Keratinocyte (primary cell): ENCODE measurements around the gene SNX8. TPM values are rescaled to one million over a fixed set of nuclear protein-coding genes. Genes with fewer than 3 reads are reported as not detected.

ENCODE experiments used
- DNase-seq: peaks from one replicate; pipeline ENCODE4 v3.0.0-alpha.2; 2011; ENCODE audit warnings: low read depth, missing footprints, low spot score
- FAIRE-seq: peaks from 2 replicates; lab custom pipeline; 2011; peaks lifted over from hg19 to GRCh38; lab: Jason Lieb, UNC
- H2AFZ ChIP-seq: 2 replicates; pipeline ENCODE4 v1.6.0; 2012; ENCODE audit warnings: low read length, control low read depth, inconsistent platforms; ENCODE audit not compliant: control insufficient read depth
- H3K27ac ChIP-seq: 2 replicates; pipeline ENCODE4 v1.5.1; 2011; ENCODE audit warnings: low read length; ENCODE audit not compliant: control insufficient read depth, insufficient read depth
- H3K27me3 ChIP-seq: 3 replicates; pipeline ENCODE4 v1.6.0; 2011; ENCODE audit warnings: low read length; ENCODE audit not compliant: control insufficient read depth, insufficient read depth; ENCODE audit errors: extremely low read depth
- H3K36me3 ChIP-seq, 2 experiments: 2 replicates in 1 of 2; 3 replicates in 1 of 2; pipeline ENCODE4 v1.5.1; 2011; ENCODE audit warnings: low read length in 2 of 2, mild to moderate bottlenecking in 1 of 2; ENCODE audit not compliant: control insufficient read depth in 2 of 2, insufficient read depth in 2 of 2; ENCODE audit errors: extremely low read depth in 1 of 2
- H3K4me1 ChIP-seq: 3 replicates; pipeline ENCODE4 v1.5.1; 2011; ENCODE audit warnings: low read length; ENCODE audit not compliant: control insufficient read depth, insufficient read depth; ENCODE audit errors: extremely low read depth
- H3K4me2 ChIP-seq: 3 replicates; pipeline ENCODE4 v1.6.0; 2011; ENCODE audit warnings: low read depth, low read length; ENCODE audit not compliant: control insufficient read depth, insufficient read depth; ENCODE audit errors: extremely low read depth
- H3K4me3 ChIP-seq, 3 experiments: fragments of 200-600 bp in 1 of 3; sonication (generic) in 1 of 3; 2 replicates in 2 of 3; 3 replicates in 1 of 3; pipeline ENCODE4 v1.5.1; 2011 to 2016; ENCODE audit warnings: low read length in 3 of 3, mild to moderate bottlenecking in 3 of 3, control low read depth in 2 of 3, inconsistent platforms in 1 of 3, low read depth in 1 of 3, mixed read lengths in 1 of 3, mixed run types in 1 of 3, moderate library complexity in 1 of 3; ENCODE audit not compliant: control insufficient read depth in 2 of 3, insufficient read depth in 2 of 3; ENCODE audit errors: extremely low read depth in 1 of 3
- H3K79me2 ChIP-seq: 2 replicates; pipeline ENCODE4 v1.6.0; 2012; ENCODE audit warnings: low read length; ENCODE audit not compliant: control insufficient read depth, insufficient read depth
- H3K9ac ChIP-seq: 3 replicates; pipeline ENCODE4 v1.6.0; 2011; ENCODE audit warnings: low read length; ENCODE audit not compliant: control insufficient read depth, insufficient read depth; ENCODE audit errors: extremely low read depth
- H3K9me1 ChIP-seq: 3 replicates; pipeline ENCODE4 v1.6.0; 2011; ENCODE audit warnings: low read length; ENCODE audit not compliant: control insufficient read depth, insufficient read depth; ENCODE audit errors: extremely low read depth
- H3K9me3 ChIP-seq: 2 replicates; pipeline ENCODE4 v1.5.1; 2012; ENCODE audit warnings: low read depth, low read length; ENCODE audit not compliant: control insufficient read depth
- H4K20me1 ChIP-seq: 3 replicates; pipeline ENCODE4 v1.6.0; 2011; ENCODE audit warnings: low read length; ENCODE audit not compliant: control insufficient read depth, insufficient read depth; ENCODE audit errors: extremely low read depth
- EZH2 ChIP-seq: IDR thresholded peaks from one replicate; pipeline ENCODE4 v1.6.1; 2012; ENCODE audit warnings: inconsistent platforms, mild to moderate bottlenecking, low read length, moderate library complexity
- dilution Hi-C: fragments of 300-500 bp; cut with MboI; formaldehyde crosslinking; loops from one replicate; pipeline ENCODE4 v1.7.0; 2020; ENCODE audit warnings: low sequenced_read_pairs; ENCODE audit not compliant: extremely low pct_ligation_motif_present
- polyA plus RNA-seq, 5 experiments: library from polyadenylated mRNA; depleted of rRNA in 3 of 5; stranded (reverse) in 3 of 5; stranded (forward) in 1 of 5; unstranded in 1 of 5; fragments of >200 nt; gene quantifications; 1 replicate in 1 of 5; 2 replicates in 3 of 5; 3 replicates in 1 of 5; pipeline versions ENCODE4 v1.2.1 to v1.2.3, GENCODE V29; 2011 to 2012; ENCODE audit warnings: missing spikeins in 2 of 5, low read depth in 1 of 5, low replicate concordance in 1 of 5
- TF ChIP-seq, protein P1 (sequence below), 3 experiments: IDR thresholded peaks in 1 of 3; conservative IDR thresholded peaks in 1 of 3; optimal IDR thresholded peaks in 1 of 3; 2 replicates in 2 of 3; 3 replicates in 1 of 3; pipeline versions ENCODE3 to v1.5.1; 2011; ENCODE audit warnings: low read length in 3 of 3, mild to moderate bottlenecking in 3 of 3, moderate library complexity in 2 of 3, control low read depth in 1 of 3, inconsistent platforms in 1 of 3; ENCODE audit not compliant: insufficient read depth in 2 of 3; ENCODE audit errors: extremely low read depth in 1 of 3

SNX8 gene
- polyA plus RNA-seq, 1 donor (not counting 4 experiments of a cell fraction or from before 2014, with no cell fraction given), result 24.2 TPM

- Histone ChIP-seq H3K4me3 (no peak overlapping the region), H3K36me3 (peaks cover 0 to 7% of the 10 kb centered on the region in 2 experiments), H3K9me1 (no peaks in the 10 kb centered on the region), H3K27me3 (no peaks in the 10 kb centered on the region), H4K20me1 (no peaks in the 10 kb centered on the region), H3K4me2 (no peak overlapping the region), H3K9ac (no peak overlapping the region), H3K27ac (no peak overlapping the region), H3K79me2 (no peaks in the 10 kb centered on the region), H3K4me1 (no peaks in the 10 kb centered on the region), H3K9me3 (no peaks in the 10 kb centered on the region), H2AFZ (no peak overlapping the region)
- TF ChIP-seq EZH2, result no peak
- dilution Hi-C loops, result no loop called here
- no peak for DNase-seq
- FAIRE-seq, result no peak
Observed at GRCh38 chr7:2276107-2276506, 38.1 kb downstream of the SNX8 start.

GRCh38 chr7:2275101-2275500, 39.1 kb downstream of the SNX8 start:
- dilution Hi-C loops, result no loop called here
- H3K36me3 ChIP-seq, result peaks cover 0 to 7% of the 10 kb centered on the region in 2 experiments
- FAIRE-seq, result no peak

More at GRCh38 chr7:2275101-2275500, 39.1 kb downstream of the SNX8 start:
- TF ChIP-seq, protein P1, sequence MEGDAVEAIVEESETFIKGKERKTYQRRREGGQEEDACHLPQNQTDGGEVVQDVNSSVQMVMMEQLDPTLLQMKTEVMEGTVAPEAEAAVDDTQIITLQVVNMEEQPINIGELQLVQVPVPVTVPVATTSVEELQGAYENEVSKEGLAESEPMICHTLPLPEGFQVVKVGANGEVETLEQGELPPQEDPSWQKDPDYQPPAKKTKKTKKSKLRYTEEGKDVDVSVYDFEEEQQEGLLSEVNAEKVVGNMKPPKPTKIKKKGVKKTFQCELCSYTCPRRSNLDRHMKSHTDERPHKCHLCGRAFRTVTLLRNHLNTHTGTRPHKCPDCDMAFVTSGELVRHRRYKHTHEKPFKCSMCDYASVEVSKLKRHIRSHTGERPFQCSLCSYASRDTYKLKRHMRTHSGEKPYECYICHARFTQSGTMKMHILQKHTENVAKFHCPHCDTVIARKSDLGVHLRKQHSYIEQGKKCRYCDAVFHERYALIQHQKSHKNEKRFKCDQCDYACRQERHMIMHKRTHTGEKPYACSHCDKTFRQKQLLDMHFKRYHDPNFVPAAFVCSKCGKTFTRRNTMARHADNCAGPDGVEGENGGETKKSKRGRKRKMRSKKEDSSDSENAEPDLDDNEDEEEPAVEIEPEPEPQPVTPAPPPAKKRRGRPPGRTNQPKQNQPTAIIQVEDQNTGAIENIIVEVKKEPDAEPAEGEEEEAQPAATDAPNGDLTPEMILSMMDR (optimal IDR thresholded peaks at IDR 0.05 in 1 of 3, IDR thresholded peaks at IDR 0.05 in 1 of 3, conservative IDR thresholded peaks at IDR 0.05 in 1 of 3; ENCODE audit: extremely low read depth in 1 of 3, insufficient read depth in 2 of 3, low read length in 3 of 3), result no peak
- no peak for TF ChIP-seq EZH2
- Histone ChIP-seq H3K9me3 (no peaks in the 10 kb centered on the region), H4K20me1 (no peaks in the 10 kb centered on the region), H3K4me1 (no peaks in the 10 kb centered on the region), H3K9ac (no peak overlapping the region), H3K4me2 (no peak overlapping the region), H2AFZ (no peak overlapping the region), H3K79me2 (no peaks in the 10 kb centered on the region), H3K27ac (no peak overlapping the region), H3K27me3 (no peaks in the 10 kb centered on the region), H3K9me1 (no peaks in the 10 kb centered on the region), H3K4me3 (no peak overlapping the region)
- no peak for DNase-seq
